ENCODE data around the gene YTHDF1.

The YTHDF1 gene

DNA sequence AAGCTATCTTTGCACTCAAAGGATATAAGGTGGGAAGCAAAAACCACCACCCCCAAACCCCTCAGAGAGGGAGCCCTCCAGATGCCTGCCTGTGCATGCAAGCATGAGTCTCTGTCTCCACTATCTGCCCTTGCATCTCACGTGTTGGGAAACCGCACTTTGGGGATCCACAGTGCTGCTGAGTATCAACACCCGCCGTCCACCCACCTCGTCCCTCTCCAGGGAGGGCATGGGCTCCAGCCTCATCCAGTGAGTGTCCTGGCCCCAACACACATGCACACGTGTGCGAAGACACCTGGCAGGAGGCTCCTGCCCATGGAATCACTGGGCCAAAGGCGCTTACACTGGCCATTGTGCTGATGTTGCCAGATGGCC, 3.5 kb upstream of the YTHDF1 start:
- TF ChIP-seq BACH2 (CRISPR knock-in tag; IDR thresholded peaks at IDR 0.05; ENCODE audit: borderline replicate concordance), result no peak
- no peak for TF ChIP-seq ZNF70 (CRISPR knock-in tag; IDR thresholded peaks at IDR 0.05)
- no peak for TF ChIP-seq PATZ1 (CRISPR knock-in tag; IDR thresholded peaks at IDR 0.05; ENCODE audit: borderline replicate concordance)
- TF ChIP-seq CREB5 (CRISPR knock-in tag; IDR thresholded peaks at IDR 0.05; ENCODE audit: low read depth), result no peak
- TF ChIP-seq GLIS3 (CRISPR knock-in tag; IDR thresholded peaks at IDR 0.05), result no peak
- TF ChIP-seq ZFP3 (CRISPR knock-in tag; IDR thresholded peaks at IDR 0.05), result no peak
- no peak for TF ChIP-seq ARNTL (CRISPR knock-in tag; IDR thresholded peaks at IDR 0.05; ENCODE audit: borderline replicate concordance, low read depth)
- no peak for TF ChIP-seq ESRRG (CRISPR knock-in tag; IDR thresholded peaks at IDR 0.05)
- TF ChIP-seq ISL1 (CRISPR knock-in tag; IDR thresholded peaks at IDR 0.05), result no peak
- ATAC-seq, result no peak

- no peak for TF ChIP-seq TOX (CRISPR knock-in tag; IDR thresholded peaks at IDR 0.05; ENCODE audit: borderline replicate concordance)
- no peak for TF ChIP-seq ISL1 (CRISPR knock-in tag; IDR thresholded peaks at IDR 0.05)
- no peak for TF ChIP-seq GLIS3 (CRISPR knock-in tag; IDR thresholded peaks at IDR 0.05)
- no peak for TF ChIP-seq BACH2 (CRISPR knock-in tag; IDR thresholded peaks at IDR 0.05; ENCODE audit: borderline replicate concordance)
- TF ChIP-seq ZNF70 (CRISPR knock-in tag; IDR thresholded peaks at IDR 0.05), result no peak
- TF ChIP-seq CSRNP3 (CRISPR knock-in tag; IDR thresholded peaks at IDR 0.05), result no peak
- no peak for TF ChIP-seq CSDC2 (CRISPR knock-in tag; IDR thresholded peaks at IDR 0.05)
- TF ChIP-seq ARNTL (CRISPR knock-in tag; IDR thresholded peaks at IDR 0.05; ENCODE audit: borderline replicate concordance, low read depth), result no peak
- no peak for TF ChIP-seq OSR1 (CRISPR knock-in tag; IDR thresholded peaks at IDR 0.05)
- TF ChIP-seq ZFP3 (CRISPR knock-in tag; IDR thresholded peaks at IDR 0.05), result no peak
- no peak for TF ChIP-seq ZC3H10 (CRISPR knock-in tag; IDR thresholded peaks at IDR 0.05)
- TF ChIP-seq RARB (CRISPR knock-in tag; IDR thresholded peaks at IDR 0.05), result no peak
- TF ChIP-seq PPARA (CRISPR knock-in tag; IDR thresholded peaks at IDR 0.05; ENCODE audit: borderline replicate concordance), result no peak
- ATAC-seq, result no peak
Measured at GRCh38 chr20:63218701-63219446, 2.9 kb upstream of the YTHDF1 start.

GRCh38 chr20:63217706-63218105, 1.8 kb upstream of the YTHDF1 start:
- ATAC-seq, result no peak
- no peak for TF ChIP-seq ZFP30 (CRISPR knock-in tag; IDR thresholded peaks at IDR 0.05)
- no peak for TF ChIP-seq ZNF8 (CRISPR knock-in tag; IDR thresholded peaks at IDR 0.05)
- no peak for TF ChIP-seq BACH2 (CRISPR knock-in tag; IDR thresholded peaks at IDR 0.05; ENCODE audit: borderline replicate concordance)
- TF ChIP-seq ISL1 (CRISPR knock-in tag; IDR thresholded peaks at IDR 0.05), result no peak
- no peak for TF ChIP-seq ZC3H10 (CRISPR knock-in tag; IDR thresholded peaks at IDR 0.05)
- TF ChIP-seq PATZ1 (CRISPR knock-in tag; IDR thresholded peaks at IDR 0.05; ENCODE audit: borderline replicate concordance), result no peak
- no peak for TF ChIP-seq CREB5 (CRISPR knock-in tag; IDR thresholded peaks at IDR 0.05; ENCODE audit: low read depth)
- TF ChIP-seq OSR1 (CRISPR knock-in tag; IDR thresholded peaks at IDR 0.05), result no peak
- TF ChIP-seq CSDC2 (CRISPR knock-in tag; IDR thresholded peaks at IDR 0.05), result no peak
- no peak for TF ChIP-seq ZFP3 (CRISPR knock-in tag; IDR thresholded peaks at IDR 0.05)
- TF ChIP-seq PPARA (CRISPR knock-in tag; IDR thresholded peaks at IDR 0.05; ENCODE audit: borderline replicate concordance), result no peak
- TF ChIP-seq ZNF565 (CRISPR knock-in tag; conservative IDR thresholded peaks at IDR 0.05; ENCODE audit: low read depth), result no peak
- no peak for TF ChIP-seq ZNF70 (CRISPR knock-in tag; IDR thresholded peaks at IDR 0.05)
- no peak for TF ChIP-seq ARNTL (CRISPR knock-in tag; IDR thresholded peaks at IDR 0.05; ENCODE audit: borderline replicate concordance, low read depth)
